K562 (cell line): Measurements from ENCODE around the gene DHX57. TPM values are rescaled to one million over a fixed set of nuclear protein-coding genes. Genes with fewer than 3 reads are reported as not detected.

ENCODE experiments used
- ATAC-seq: fragments of 200-7000 bp; cut with Tn5 transposase; 3 replicates; pipeline ENCODE4 v1.9.1; 2020; ENCODE audit warnings: moderate library complexity
- BruUV-seq: library from RNA; stranded (reverse); fragments of 400-500 nt; replicated peaks from 2 replicates; lab custom pipeline; 2021; lab: Mats Ljungman, UMichigan
- CTCF ChIA-PET: fragments of 300-600 bp; formaldehyde crosslinking; extraction: SDS; loops from one replicate; lab custom pipeline; 2021; ENCODE audit warnings: low intra/inter-chr PET ratio; lab: Yijun Ruan, JAX
- POLR2A ChIA-PET: fragments of 300-600, 350-650 bp; sonication (Branson Sonifier 250); formaldehyde crosslinking; extraction: SDS; loops from one replicate; lab custom pipeline; 2021; ENCODE audit warnings: antibody characterized with exemption, inconsistent platforms; lab: Yijun Ruan, JAX
- DNase-seq, 4 experiments: peaks; one replicate each; pipeline versions ENCODE4 v3.0.0 to v3.0.0-alpha.2; 2011 to 2018; ENCODE audit warnings: low spot score in 3 of 4, mixed read lengths in 3 of 4; ENCODE audit errors: extremely low read depth in 1 of 4
- FAIRE-seq: peaks from 2 replicates; lab custom pipeline; 2011; peaks lifted over from hg19 to GRCh38; lab: Jason Lieb, UNC
- H2AFZ ChIP-seq: 2 replicates; pipeline ENCODE4 v1.6.0; 2011; ENCODE audit warnings: low read depth, low read length, control low read depth, inconsistent platforms
- H3K27ac ChIP-seq: fragments of 200-600 bp; 3 replicates; pipeline ENCODE4 v1.8.0; 2011; ENCODE audit warnings: low read depth, mild to moderate bottlenecking, control low read depth, inconsistent platforms, low read length, moderate library complexity, mixed read lengths; ENCODE audit errors: extremely low read depth
- H3K27me3 ChIP-seq, 2 experiments: fragments of 300-600 bp in 1 of 2; 2 replicates in 1 of 2; 3 replicates in 1 of 2; pipeline versions ENCODE4 v1.6.0 to v1.8.0; 2011; ENCODE audit warnings: inconsistent platforms in 2 of 2, low read length in 2 of 2, mild to moderate bottlenecking in 1 of 2, mixed read lengths in 1 of 2, moderate library complexity in 1 of 2; ENCODE audit not compliant: control insufficient read depth in 2 of 2, insufficient read depth in 2 of 2
- H3K36me3 ChIP-seq: fragments of 300-600 bp; 3 replicates; pipeline ENCODE4 v1.8.0; 2011; ENCODE audit warnings: mild to moderate bottlenecking, low read length, inconsistent platforms; ENCODE audit not compliant: control insufficient read depth, insufficient read depth
- H3K4me1 ChIP-seq, 2 experiments: fragments of 200-600 bp in 1 of 2; replicated peaks in 1 of 2; 2 replicates in 1 of 2; 3 replicates in 1 of 2; pipeline versions ENCODE4 v1.5.1 to v1.8.0; 2011; ENCODE audit warnings: inconsistent platforms in 2 of 2, low read length in 2 of 2, mild to moderate bottlenecking in 1 of 2, mixed read lengths in 1 of 2, moderate library complexity in 1 of 2; ENCODE audit not compliant: control insufficient read depth in 2 of 2, insufficient read depth in 2 of 2
- H3K4me2 ChIP-seq: 2 replicates; pipeline ENCODE4 v1.6.1; 2011; ENCODE audit warnings: low read length, control low read depth, inconsistent platforms, mixed read lengths; ENCODE audit not compliant: insufficient read depth
- H3K4me3 ChIP-seq: fragments of 200-600 bp; sonication (generic), shearing (Covaris generic); 2 replicates; pipeline ENCODE4 v1.5.1; 2016; ENCODE audit warnings: control low read depth, inconsistent platforms
- H3K79me2 ChIP-seq: fragments of 200-600 bp; 3 replicates; pipeline ENCODE4 v1.8.0; 2011; ENCODE audit warnings: low read length, inconsistent platforms; ENCODE audit not compliant: control insufficient read depth, insufficient read depth
- H3K9ac ChIP-seq, 2 experiments: 2 replicates each; pipeline versions ENCODE4 v1.6.0 to v1.6.1; 2011; ENCODE audit warnings: low read depth in 2 of 2, low read length in 2 of 2, control low read depth in 1 of 2, inconsistent platforms in 1 of 2, mild to moderate bottlenecking in 1 of 2, mixed read lengths in 1 of 2; ENCODE audit not compliant: insufficient read depth in 1 of 2
- H3K9me1 ChIP-seq: one replicate; pipeline ENCODE4 v1.6.0; 2011; ENCODE audit warnings: inconsistent platforms, mild to moderate bottlenecking, low read length, moderate library complexity; ENCODE audit not compliant: control insufficient read depth, insufficient read depth
- H3K9me3 ChIP-seq: replicated peaks from 2 replicates; pipeline ENCODE4 v1.5.1; 2011; ENCODE audit warnings: low read depth, low read length, inconsistent platforms; ENCODE audit not compliant: control insufficient read depth, insufficient read depth
- H4K20me1 ChIP-seq: replicated peaks from 2 replicates; pipeline ENCODE4 v1.6.1; 2011; ENCODE audit warnings: low read length, inconsistent platforms, mixed read lengths; ENCODE audit not compliant: control insufficient read depth, insufficient read depth
- CREB3L1 ChIP-seq: fragments of 450-650 bp; IDR thresholded peaks from 2 replicates; pipeline ENCODE4 v1.6.1; 2014; ENCODE audit warnings: low read depth, mild to moderate bottlenecking, moderate library complexity, borderline replicate concordance
- EWSR1 ChIP-seq: fragments of 450-650 bp; IDR thresholded peaks from 2 replicates; pipeline ENCODE4 v1.6.1; 2018; ENCODE audit warnings: borderline replicate concordance, mild to moderate bottlenecking, low read depth, moderate library complexity; ENCODE audit not compliant: partially characterized antibody
- MCM5 ChIP-seq: fragments of 450-650 bp; IDR thresholded peaks from 2 replicates; pipeline ENCODE4 v1.6.1; 2016; ENCODE audit warnings: low read depth
- NFXL1 ChIP-seq: fragments of 450-650 bp; formaldehyde crosslinking; IDR thresholded peaks from 2 replicates; pipeline ENCODE4 v1.4.0; 2021; ENCODE audit warnings: mild to moderate bottlenecking
- RNF219 ChIP-seq: fragments of 250-450 bp; sonication (Bioruptor Pico); IDR thresholded peaks from 2 replicates; pipeline ENCODE4 v1.5.0; 2022; ENCODE audit warnings: mild to moderate bottlenecking
- ZC3H11A ChIP-seq: IDR thresholded peaks from 2 replicates; pipeline ENCODE4 v1.6.1; 2012; ENCODE audit warnings: low read depth, low read length, improper control_type of control experiment
- ZNF449 ChIP-seq: fragments of 250-450 bp; sonication (Bioruptor Pico); IDR thresholded peaks from 2 replicates; pipeline ENCODE4 v1.8.0; 2022; ENCODE audit warnings: moderate library complexity, mild to moderate bottlenecking, inconsistent platforms
- ZNF699 ChIP-seq: fragments of 250-450 bp; sonication (Bioruptor Pico); IDR thresholded peaks from 2 replicates; pipeline ENCODE4 v1.8.0; 2021; ENCODE audit warnings: mild to moderate bottlenecking, moderate library complexity; ENCODE audit not compliant: insufficient replicate concordance
- WGBS: fragments of 100-300 bp; shearing (Covaris generic); methylation state at CpG from one replicate; pipeline ENCODE4 v1.1.6; 2016; ENCODE audit warnings: low coverage, mixed read lengths; ENCODE audit not compliant: insufficient coverage; ENCODE audit errors: missing lambda C conversion rate; 5-methylcytosine and 5-hydroxymethylcytosine counted together
- in situ Hi-C: fragments of 300-500 bp; cut with MboI; formaldehyde crosslinking; loops from 4 replicates; pipeline ENCODE4 v1.15.0; 2018; ENCODE audit warnings: inconsistent platforms, mixed read lengths
- intact Hi-C: fragments of 100-400 bp; cut with micrococcal nuclease; formaldehyde crosslinking; loops from 2 replicates; pipeline ENCODE4 v1.14.2; 2022
- polyA plus RNA-seq, 8 experiments: library from polyadenylated mRNA; depleted of rRNA in 4 of 8; stranded (reverse) in 5 of 8; unstranded in 3 of 8; fragments of >200 nt; fragmentation: Nextera tagmentation in 2 of 8; fragmentation: Illumina TruSeq in 1 of 8; extraction: Ambion mirVana in 2 of 8; extraction: Trizol in 1 of 8; gene quantifications; 2 replicates each; pipeline versions ENCODE4 v1.2.1 to v1.2.3, GENCODE V29; 2011 to 2014; ENCODE audit warnings: inconsistent platforms in 1 of 8, missing spikeins in 1 of 8
- total RNA-seq, 7 experiments: library from RNA; depleted of rRNA in 6 of 7; stranded (reverse); fragments of >200 nt in 6 of 7; fragmentation: Illumina TruSeq in 2 of 7; extraction: Trizol in 2 of 7; gene quantifications; 2 replicates each; pipeline versions ENCODE4 v1.2.1 to v1.2.3, GENCODE V29; 2011 to 2021; ENCODE audit warnings: low replicate concordance in 1 of 7

The DHX57 gene
- total and polyA plus RNA-seq, 9 of the 15 experiments (the other 6 are each of a cell fraction or from before 2014, with no cell fraction given): 7.4 to 23.6 (median 17.9) TPM

GRCh38 chr2:38788306-38788705, 87.4 kb downstream of the DHX57 start:
- POLR2A ChIA-PET: no interaction called here
- H3K79me2 ChIP-seq: no peaks in the 10 kb centered on the region
- in situ Hi-C loops (no loop called here), intact Hi-C loops (no loop called here)
- no peaks in the 10 kb centered on the region for H3K36me3 ChIP-seq
- no peak for ATAC-seq
- no TSS peak for BruUV-seq
- no peak overlapping the region for H3K9ac ChIP-seq
- no peak overlapping the region for H2AFZ ChIP-seq
- no peak overlapping the region for H3K4me2 ChIP-seq
- CTCF ChIA-PET: no interaction called here
- no peaks in the 10 kb centered on the region for H3K9me1 ChIP-seq
- H3K27ac ChIP-seq: no peak overlapping the region
- TF ChIP-seq ZNF449 (CRISPR knock-in tag) (no peak), NFXL1 (CRISPR knock-in tag) (no peak), ZC3H11A (no peak), MCM5 (no peak), ZNF699 (no peak), EWSR1 (no peak), CREB3L1 (no peak), RNF219 (no peak)
- no peaks in the 10 kb centered on the region for H3K9me3 ChIP-seq
- FAIRE-seq: no peak
- DNase-seq: no peak
- no peaks in the 10 kb centered on the region; a peak in 1 of 5 replicates for H3K4me1 ChIP-seq
- no peaks in the 10 kb centered on the region for H3K27me3 ChIP-seq
- 22% methylated on average over 6 of the region's 6 CpGs for WGBS
- no peak overlapping the region for H3K4me3 ChIP-seq
- H4K20me1 ChIP-seq: no peaks in the 10 kb centered on the region
